ENCODE results near the gene RSPH6A.

DNA sequence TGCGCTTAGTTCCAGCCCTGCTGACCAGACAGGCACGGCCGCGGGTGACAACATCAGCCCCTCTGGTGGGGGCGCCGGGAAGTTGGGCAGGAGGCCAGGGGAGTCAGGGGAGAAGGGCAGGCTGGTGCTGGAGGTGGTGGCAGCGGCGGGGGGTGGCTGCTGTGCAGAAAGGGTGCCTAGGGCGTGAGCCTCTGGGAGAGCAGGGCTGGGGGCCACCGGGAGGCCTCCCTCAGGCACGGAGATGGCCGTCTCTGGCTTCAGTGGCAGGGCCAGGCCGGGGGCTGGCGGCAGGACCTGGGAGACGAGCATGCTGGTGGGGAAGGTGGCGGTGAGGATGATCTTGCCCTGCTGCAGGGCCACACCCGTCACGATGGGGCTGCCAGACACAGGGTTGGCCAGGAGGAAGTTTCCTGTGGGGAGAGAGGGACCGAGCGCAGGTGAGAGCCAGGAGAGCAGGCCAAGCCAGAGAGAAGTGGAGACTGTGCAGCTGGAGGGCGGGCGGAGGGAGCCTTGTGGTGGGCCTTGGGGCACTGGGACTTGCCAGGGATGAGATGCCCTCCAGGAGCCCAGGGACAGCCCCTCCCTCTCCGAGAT, 49.3 kb downstream of the RSPH6A start:
- TF ChIP-seq, protein P1, sequence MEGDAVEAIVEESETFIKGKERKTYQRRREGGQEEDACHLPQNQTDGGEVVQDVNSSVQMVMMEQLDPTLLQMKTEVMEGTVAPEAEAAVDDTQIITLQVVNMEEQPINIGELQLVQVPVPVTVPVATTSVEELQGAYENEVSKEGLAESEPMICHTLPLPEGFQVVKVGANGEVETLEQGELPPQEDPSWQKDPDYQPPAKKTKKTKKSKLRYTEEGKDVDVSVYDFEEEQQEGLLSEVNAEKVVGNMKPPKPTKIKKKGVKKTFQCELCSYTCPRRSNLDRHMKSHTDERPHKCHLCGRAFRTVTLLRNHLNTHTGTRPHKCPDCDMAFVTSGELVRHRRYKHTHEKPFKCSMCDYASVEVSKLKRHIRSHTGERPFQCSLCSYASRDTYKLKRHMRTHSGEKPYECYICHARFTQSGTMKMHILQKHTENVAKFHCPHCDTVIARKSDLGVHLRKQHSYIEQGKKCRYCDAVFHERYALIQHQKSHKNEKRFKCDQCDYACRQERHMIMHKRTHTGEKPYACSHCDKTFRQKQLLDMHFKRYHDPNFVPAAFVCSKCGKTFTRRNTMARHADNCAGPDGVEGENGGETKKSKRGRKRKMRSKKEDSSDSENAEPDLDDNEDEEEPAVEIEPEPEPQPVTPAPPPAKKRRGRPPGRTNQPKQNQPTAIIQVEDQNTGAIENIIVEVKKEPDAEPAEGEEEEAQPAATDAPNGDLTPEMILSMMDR (IDR thresholded peaks at IDR 0.05) = no peak
- no peak for TF ChIP-seq POLR2A (IDR thresholded peaks at IDR 0.05)
